Measurements from ENCODE around the gene ASB5.
"Not testable (repeated sequence)": the region's sequence is repeated elsewhere in the genome, so short reads cannot be mapped to it uniquely, and the experiment has no call there.

ASB5 gene, protein sequence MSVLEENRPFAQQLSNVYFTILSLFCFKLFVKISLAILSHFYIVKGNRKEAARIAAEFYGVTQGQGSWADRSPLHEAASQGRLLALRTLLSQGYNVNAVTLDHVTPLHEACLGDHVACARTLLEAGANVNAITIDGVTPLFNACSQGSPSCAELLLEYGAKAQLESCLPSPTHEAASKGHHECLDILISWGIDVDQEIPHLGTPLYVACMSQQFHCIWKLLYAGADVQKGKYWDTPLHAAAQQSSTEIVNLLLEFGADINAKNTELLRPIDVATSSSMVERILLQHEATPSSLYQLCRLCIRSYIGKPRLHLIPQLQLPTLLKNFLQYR

GRCh38 chr4:176268963-176269362, at the start of gene ASB5:
Gene ASB5 (minus strand): TSS chr4:176269222. CDS start chr4:176269108, 114 bp downstream.
- no peak for DNase-seq (ENCODE audit: low read depth)

- no peak for DNase-seq (ENCODE audit: low read depth)
Measured at GRCh38 chr4:176313596-176314336, 44.7 kb upstream of the ASB5 start.

- no peak for DNase-seq (ENCODE audit: low read depth)
Measured at GRCh38 chr4:176309772-176310171, 40.8 kb upstream of the ASB5 start.

DNA sequence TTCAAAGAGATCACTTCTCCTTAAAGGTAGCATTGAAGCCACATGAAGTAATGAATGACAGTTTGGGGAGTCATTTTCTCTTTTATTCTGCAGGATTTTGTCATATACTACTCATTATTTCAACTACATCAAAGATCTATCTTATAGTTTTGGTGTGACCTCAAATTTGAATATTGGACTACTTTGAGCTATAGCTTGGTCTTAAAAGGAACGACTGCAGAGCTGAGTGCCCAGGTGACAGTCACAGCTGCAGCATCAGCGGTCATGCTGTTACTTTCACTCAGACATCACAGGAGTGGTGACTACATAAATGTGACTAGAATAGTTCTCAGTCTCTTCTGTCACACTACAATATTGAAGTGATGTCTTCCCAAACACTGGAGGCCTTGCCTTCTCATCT, 40.0 kb upstream of the ASB5 start:
- no peak for DNase-seq (ENCODE audit: low read depth)

DNA sequence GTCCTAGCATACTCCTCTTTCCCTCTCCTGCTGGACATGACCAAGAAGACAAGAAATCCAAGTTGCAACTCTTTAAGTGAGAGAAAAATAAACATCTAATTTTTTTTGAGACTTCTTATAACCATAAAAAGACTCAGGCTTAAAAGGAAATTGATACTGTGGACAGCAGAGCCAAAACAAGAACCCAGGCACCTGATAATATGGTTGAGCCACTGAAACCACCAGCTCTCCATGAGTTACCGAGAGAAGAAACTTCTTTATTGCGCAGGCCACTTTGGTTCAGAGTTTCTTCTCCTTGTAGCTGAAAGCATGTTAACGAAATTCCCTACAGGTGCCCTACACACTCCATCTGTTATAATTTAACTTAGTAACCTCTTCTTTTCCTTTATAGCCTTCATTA, 39.4 kb upstream of the ASB5 start:
- DNase-seq (ENCODE audit: low read depth), result no peak

GRCh38 chr4:176307666-176307930, 38.6 kb upstream of the ASB5 start:
- no peak for DNase-seq (ENCODE audit: low read depth)

GRCh38 chr4:176306837-176307665, 38.0 kb upstream of the ASB5 start:
- no peak for DNase-seq (ENCODE audit: low read depth)

DNA sequence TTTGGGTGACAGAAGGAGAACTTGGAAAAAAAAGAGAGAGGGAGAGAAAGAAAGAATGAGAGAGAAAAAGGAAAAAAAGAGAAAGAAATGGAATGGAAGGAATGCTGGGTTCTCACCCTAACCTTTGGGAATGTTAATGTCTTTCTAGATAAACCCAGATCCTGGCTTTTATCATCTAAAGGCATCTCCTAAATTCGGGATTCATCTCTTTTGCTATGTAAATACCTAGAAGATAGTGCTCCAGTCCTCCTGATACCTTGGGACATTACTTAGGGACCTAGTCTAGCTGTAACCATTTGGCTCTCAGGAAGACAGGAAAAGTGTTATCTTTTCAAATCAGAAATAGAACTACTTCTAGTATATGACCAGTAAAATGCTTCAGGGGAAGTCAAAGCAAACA, 34.9 kb upstream of the ASB5 start:
- no peak for DNase-seq (ENCODE audit: low read depth)

GRCh38 chr4:176302283-176303275, 33.6 kb upstream of the ASB5 start:
- DNase-seq (ENCODE audit: low read depth), result no peak

DNA sequence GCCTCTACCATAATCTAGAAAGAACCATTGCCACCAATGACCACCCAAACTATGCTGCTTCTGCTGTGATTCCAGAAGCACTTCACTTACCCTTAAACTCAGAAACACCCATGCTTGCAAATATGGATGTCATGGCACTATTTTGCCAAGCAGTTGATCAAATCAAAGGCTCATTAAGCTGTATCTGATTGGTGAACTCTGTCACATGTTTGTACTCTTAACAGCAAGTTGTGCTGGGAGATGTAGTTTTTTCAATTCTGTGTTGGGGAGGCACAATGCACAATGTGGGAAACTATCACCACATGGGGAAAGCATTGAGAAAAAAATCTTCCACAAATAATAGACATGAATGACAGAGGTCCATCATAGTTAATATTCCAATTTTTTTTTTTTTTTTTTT, 31.5 kb upstream of the ASB5 start:
- DNase-seq (ENCODE audit: low read depth), result no peak

- DNase-seq (ENCODE audit: low read depth), result no peak
Measured at GRCh38 chr4:176300036-176300435, 31.0 kb upstream of the ASB5 start.

- no peak for DNase-seq (ENCODE audit: low read depth)
Measured at GRCh38 chr4:176298664-176299063, 29.6 kb upstream of the ASB5 start.

DNA sequence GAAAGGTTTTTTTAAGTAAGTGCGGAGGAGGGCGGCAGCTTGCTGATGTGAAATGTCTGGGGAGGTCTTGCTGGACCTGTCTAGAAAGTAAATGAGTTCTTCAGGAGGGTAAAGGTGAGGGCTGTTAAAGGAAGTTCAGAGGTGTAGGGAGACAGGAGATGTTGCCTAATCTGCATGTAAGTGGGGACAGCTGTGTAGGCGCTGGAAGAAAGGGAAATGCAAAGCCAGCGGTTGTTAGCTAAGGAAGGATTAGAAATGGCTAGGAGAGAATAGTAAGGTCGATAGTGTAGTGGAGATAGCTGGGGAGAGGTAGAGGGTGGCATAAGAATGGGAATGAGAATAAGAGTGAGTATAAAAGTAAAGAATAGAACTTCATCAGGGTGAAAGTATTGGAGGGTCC, 26.9 kb upstream of the ASB5 start:
- not testable (repeated sequence) for DNase-seq (ENCODE audit: low read depth)

GRCh38 chr4:176293660-176294059, 24.6 kb upstream of the ASB5 start:
- DNase-seq (ENCODE audit: low read depth), result no peak

DNA sequence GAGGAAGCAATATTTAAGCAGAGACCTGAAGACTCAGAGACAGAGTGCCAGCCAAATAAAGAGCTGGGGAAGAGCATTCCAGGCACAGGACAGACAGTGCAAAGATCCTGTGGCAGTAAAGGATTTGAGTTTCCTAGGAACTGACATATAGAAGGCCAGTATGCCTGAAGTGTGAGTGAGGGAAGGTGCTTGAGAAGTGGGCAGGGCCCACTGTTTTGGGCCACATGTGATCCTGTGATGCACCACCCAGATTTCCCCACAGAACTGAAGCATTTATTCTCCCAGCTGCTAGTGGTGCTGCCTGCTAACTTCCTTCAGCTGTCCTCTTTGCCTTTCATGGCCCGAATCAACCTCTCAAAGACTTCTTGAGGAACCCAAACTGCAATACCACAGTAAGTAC, 23.9 kb upstream of the ASB5 start:
- no peak for DNase-seq (ENCODE audit: low read depth)

DNA sequence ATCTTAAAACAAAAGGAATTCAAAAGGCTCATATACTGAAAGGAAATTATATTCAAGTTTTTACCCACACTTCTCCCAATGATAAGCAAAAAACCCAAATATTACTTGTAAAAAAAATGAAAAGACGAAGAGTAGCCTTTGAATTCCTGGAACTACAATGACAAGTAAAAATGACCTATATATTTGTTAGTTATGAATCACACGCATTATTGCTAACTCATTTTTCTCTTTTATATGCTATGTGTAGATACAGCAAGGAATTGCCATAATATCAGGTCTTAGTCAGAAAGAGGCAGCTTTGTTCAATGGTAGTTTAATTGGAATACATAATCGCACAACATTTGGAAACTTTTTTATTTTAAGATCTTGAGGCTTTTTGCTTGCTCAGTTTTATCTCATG, 22.7 kb upstream of the ASB5 start:
- DNase-seq (ENCODE audit: low read depth), result no peak

DNA sequence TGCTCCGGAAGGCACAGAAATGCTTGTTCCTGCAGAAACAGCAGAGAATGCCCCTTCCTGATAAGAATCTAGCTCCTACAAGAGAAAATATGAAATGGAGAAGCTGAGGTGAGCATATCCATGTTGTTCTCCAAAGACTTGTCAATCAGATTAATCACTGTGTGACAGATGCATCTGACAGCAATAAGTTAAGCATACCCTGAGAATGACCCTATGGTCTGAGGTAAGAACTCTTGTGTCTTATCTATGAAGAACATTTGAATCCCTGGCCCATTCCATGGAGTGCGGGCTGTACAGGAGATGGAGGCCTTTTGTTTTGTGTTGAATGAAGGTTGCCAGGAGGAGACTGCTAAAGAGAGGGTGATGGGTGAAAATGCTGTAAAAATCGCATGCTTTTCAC, 21.5 kb upstream of the ASB5 start:
- no peak for DNase-seq (ENCODE audit: low read depth)

DNA sequence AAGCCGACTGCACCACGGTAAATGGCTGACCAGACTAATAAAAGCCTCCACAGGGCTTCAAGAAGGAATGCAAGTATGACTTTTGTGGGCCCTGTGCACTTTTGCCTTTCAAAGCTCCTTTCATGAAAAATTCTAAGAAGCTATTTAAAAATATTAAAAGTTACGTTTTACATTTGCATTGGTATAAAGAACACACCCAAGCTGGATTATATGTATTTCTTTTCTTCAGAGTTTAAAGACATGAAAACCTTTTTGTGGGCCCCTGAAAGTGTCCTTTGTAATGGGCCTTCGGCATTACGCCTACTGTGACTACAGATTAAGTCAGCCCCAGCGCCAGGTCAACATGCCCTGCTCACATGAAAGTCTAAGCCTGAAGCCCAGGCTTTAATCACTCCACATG, 20.5 kb upstream of the ASB5 start:
- DNase-seq (ENCODE audit: low read depth), result no peak

DNA sequence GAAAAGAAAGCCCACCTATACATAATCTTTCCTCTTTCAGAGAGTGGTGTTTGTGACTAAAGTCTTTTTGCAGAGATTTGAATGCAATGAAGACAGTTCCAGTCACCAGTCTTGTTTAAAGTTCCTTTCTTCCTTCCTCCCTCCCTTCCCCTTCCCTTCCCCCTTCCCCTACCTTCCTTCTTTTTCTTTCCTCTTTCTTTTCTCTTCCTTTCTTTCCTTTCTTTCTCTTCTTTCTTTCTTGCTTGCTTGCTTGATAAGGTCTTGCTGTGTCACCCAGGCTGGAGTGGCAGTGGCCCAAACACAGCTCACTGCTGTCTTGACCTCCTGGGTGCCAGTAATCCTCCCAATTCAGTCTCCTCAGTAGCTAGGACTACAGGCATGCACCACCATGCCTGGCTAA, 19.0 kb upstream of the ASB5 start:
- no peak for DNase-seq (ENCODE audit: low read depth)

- no peak for DNase-seq (ENCODE audit: low read depth)
Measured at GRCh38 chr4:176287546-176287945, 18.5 kb upstream of the ASB5 start.

DNA sequence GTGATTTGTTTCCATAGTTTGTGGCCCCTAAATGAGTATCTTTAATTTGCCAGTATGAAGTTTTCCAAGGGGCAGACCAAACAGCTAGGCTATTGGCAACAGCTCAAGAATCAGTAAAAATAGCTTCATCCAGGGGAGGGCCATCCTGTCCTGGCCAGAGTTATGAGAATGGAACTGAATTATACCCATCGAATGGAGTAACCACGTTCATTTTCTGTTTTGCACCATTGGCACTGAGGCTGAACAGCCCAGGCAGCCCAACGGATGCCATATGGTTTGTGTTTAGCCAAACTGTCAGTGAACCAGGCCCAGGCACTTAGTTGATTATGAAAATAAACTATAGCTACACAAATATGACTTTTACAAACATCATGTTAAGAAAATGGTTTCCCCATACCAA, 17.7 kb upstream of the ASB5 start:
- no peak for DNase-seq (ENCODE audit: low read depth)

- DNase-seq (ENCODE audit: low read depth), result not testable (repeated sequence)
Measured at GRCh38 chr4:176279560-176279959, 10.5 kb upstream of the ASB5 start.
